GM19043 (cell line): ENCODE results near the gene PRR5L.
"Not testable (repeated sequence)": the region's sequence is repeated elsewhere in the genome, so short reads cannot be mapped to it uniquely, and the experiment has no call there.

Experiments
- ATAC-seq: cut with Tn5 transposase; IDR thresholded peaks from one replicate; pipeline ENCODE4 v1.9.1; 2021; ENCODE audit warnings: low read depth; ENCODE audit not compliant: unreplicated experiment

Gene PRR5L

GRCh38 chr11:36485298-36486002, 189.4 kb downstream of the PRR5L start:
- ATAC-seq = no peak

GRCh38 chr11:36487619-36488018, 191.5 kb downstream of the PRR5L start:
- no peak for ATAC-seq

GRCh38 chr11:36488096-36488495, 192.0 kb downstream of the PRR5L start:
- peak; percentile 61 for ATAC-seq

- no peak for ATAC-seq
Measured at GRCh38 chr11:36490026-36490806, 194.1 kb downstream of the PRR5L start.

- no peak for ATAC-seq
Measured at GRCh38 chr11:36492724-36493304, 196.7 kb downstream of the PRR5L start.

GRCh38 chr11:36493332-36493731, 197.2 kb downstream of the PRR5L start:
- no peak for ATAC-seq

GRCh38 chr11:36498721-36499120, 202.6 kb downstream of the PRR5L start:
- no peak for ATAC-seq

GRCh38 chr11:36499315-36499714, 203.2 kb downstream of the PRR5L start:
- ATAC-seq = no peak

- ATAC-seq = peak; percentile 94
Measured at GRCh38 chr11:36500315-36500721, 204.2 kb downstream of the PRR5L start.

GRCh38 chr11:36501236-36501635, 205.1 kb downstream of the PRR5L start:
- no peak for ATAC-seq

GRCh38 chr11:36507824-36508489, 211.9 kb downstream of the PRR5L start:
- ATAC-seq = no peak

GRCh38 chr11:36508743-36509142, 212.7 kb downstream of the PRR5L start:
- no peak for ATAC-seq

- no peak for ATAC-seq
Measured at GRCh38 chr11:36509201-36509639, 213.1 kb downstream of the PRR5L start.

GRCh38 chr11:36509694-36510593, 213.9 kb downstream of the PRR5L start, which contains the start of gene TRAF6:
TRAF6 (minus strand) TSS chr11:36510272; CDS start chr11:36501515, 8,757 bp downstream.
- ATAC-seq = peak; percentile 95

GRCh38 chr11:36510594-36510942, 214.5 kb downstream of the PRR5L start:
- no peak for ATAC-seq

GRCh38 chr11:36511062-36511461, 215.0 kb downstream of the PRR5L start:
- not testable (repeated sequence) for ATAC-seq

- ATAC-seq = no peak
Measured at GRCh38 chr11:36512016-36512415, 215.9 kb downstream of the PRR5L start.

- ATAC-seq = no peak
Measured at GRCh38 chr11:36513965-36514364, 217.9 kb downstream of the PRR5L start.
